Karpas-422 (cell line): ENCODE data around the gene KCNG1. TPM values are rescaled to one million over a fixed set of nuclear protein-coding genes. Genes with fewer than 3 reads are reported as not detected.

ENCODE experiments used
- DNase-seq: peaks from one replicate; pipeline ENCODE4 v3.0.0-alpha.2; 2015
- H2AFZ ChIP-seq: fragments of 200-600 bp; sonication (generic); 2 replicates; pipeline ENCODE4 v1.6.1; 2014; ENCODE audit warnings: antibody characterized with exemption, low read length, mixed read lengths
- H3K27ac ChIP-seq: fragments of 200-600 bp; sonication (generic); 2 replicates; pipeline ENCODE4 v1.5.1; 2014; ENCODE audit warnings: mild to moderate bottlenecking, low read length, moderate library complexity
- H3K27me3 ChIP-seq: fragments of 200-600 bp; sonication (generic); 2 replicates; pipeline ENCODE4 v1.6.1; 2014; ENCODE audit warnings: low read length, mixed read lengths
- H3K36me3 ChIP-seq: fragments of 200-600 bp; sonication (generic); 2 replicates; pipeline ENCODE4 v1.6.1; 2014; ENCODE audit warnings: low read length, mixed read lengths; ENCODE audit not compliant: insufficient read depth
- H3K4me1 ChIP-seq: fragments of 200-600 bp; sonication (generic); 2 replicates; pipeline ENCODE4 v1.6.1; 2014; ENCODE audit warnings: mild to moderate bottlenecking, low read length, mixed read lengths
- H3K4me2 ChIP-seq: fragments of 200-600 bp; sonication (generic); 2 replicates; pipeline ENCODE4 v1.6.1; 2014; ENCODE audit warnings: low read length, low read depth, mild to moderate bottlenecking; ENCODE audit not compliant: poor library complexity, severe bottlenecking
- H3K4me3 ChIP-seq: fragments of 200-600 bp; sonication (generic); 2 replicates; pipeline ENCODE4 v1.5.1; 2014; ENCODE audit warnings: mild to moderate bottlenecking, antibody characterized with exemption, low read length, mixed read lengths
- H3K79me2 ChIP-seq: fragments of 200-600 bp; sonication (generic); 2 replicates; pipeline ENCODE4 v1.6.1; 2014; ENCODE audit warnings: mild to moderate bottlenecking, low read length, mixed read lengths
- H3K9ac ChIP-seq: fragments of 200-600 bp; sonication (generic); 2 replicates; pipeline ENCODE4 v1.6.0; 2014; ENCODE audit warnings: low read length
- H3K9me2 ChIP-seq: fragments of 200-600 bp; sonication (generic), shearing (Covaris generic); replicated peaks from 2 replicates; pipeline ENCODE4 v1.6.0; 2014; ENCODE audit warnings: mild to moderate bottlenecking, low read length, moderate library complexity; ENCODE audit not compliant: insufficient read depth
- H3K9me3 ChIP-seq: fragments of 300-700, 200-600 bp; sonication (generic); 2 replicates; pipeline ENCODE4 v1.6.1; 2014; ENCODE audit warnings: low read length, mixed read lengths
- H4K20me1 ChIP-seq: fragments of 200-600 bp; sonication (generic); 2 replicates; pipeline ENCODE4 v1.6.1; 2014; ENCODE audit warnings: mild to moderate bottlenecking, antibody characterized with exemption, low read length, low read depth; ENCODE audit not compliant: insufficient read depth
- total RNA-seq: library from RNA; depleted of rRNA; stranded (reverse); fragments of >200 nt; shearing (Covaris generic); gene quantifications from 2 replicates; pipeline ENCODE4 v1.2.3, GENCODE V29; 2014; ENCODE audit warnings: low replicate concordance

Gene KCNG1
- total RNA-seq, 1 experiment from 2014 or later, result not detected

DNA sequence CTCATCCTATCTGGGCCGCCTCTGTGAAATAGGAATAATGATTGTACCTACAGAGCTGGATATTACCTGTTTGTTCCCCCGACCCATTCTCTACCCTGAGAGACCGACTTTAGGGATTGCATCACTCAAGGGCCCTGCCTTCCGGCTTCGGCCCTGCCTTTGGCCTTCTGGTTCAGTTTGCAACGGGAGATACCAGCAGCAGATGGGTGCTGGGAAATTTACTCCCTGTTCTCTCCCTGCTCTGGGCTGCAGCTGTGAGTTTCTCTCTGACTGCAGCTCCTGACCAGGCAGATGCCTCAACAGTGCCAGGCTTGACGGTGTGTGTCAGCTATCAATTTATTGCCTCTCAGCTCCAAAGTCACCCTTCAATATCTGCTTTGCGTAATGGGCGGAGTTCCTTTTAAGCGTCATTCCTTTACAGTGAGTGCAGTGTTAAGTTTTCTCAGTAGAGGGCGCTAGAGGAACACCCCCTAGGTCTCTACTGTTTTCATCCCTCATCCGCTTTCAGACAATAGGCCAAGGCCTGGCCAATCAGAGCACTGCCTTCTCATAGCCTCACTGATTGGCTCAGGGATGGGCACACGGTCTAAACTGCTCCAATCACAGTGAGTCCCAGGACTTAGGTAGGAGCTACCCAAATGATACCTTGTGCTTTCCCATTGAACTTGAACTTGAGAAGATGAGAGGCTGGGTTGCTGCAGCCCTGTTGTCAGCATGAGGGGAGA, 30.0 kb downstream of the KCNG1 start:
- H3K4me1 ChIP-seq, result peaks cover 11% of the 10 kb centered on the region
- no peaks in the 10 kb centered on the region for H3K36me3 ChIP-seq
- H4K20me1 ChIP-seq, result no peaks in the 10 kb centered on the region
- peak; percentile 95 for DNase-seq
- H3K4me3 ChIP-seq, result no peak overlapping the region
- no peak overlapping the region for H2AFZ ChIP-seq
- peak overlapping the region; percentile 21; the same call in 1 of the 2 replicates for H3K27ac ChIP-seq
- H3K9me2 ChIP-seq, result no peaks in the 10 kb centered on the region
- H3K4me2 ChIP-seq, result peak overlapping the region; percentile 41
- no peaks in the 10 kb centered on the region for H3K27me3 ChIP-seq
- H3K9ac ChIP-seq, result no peak overlapping the region
- H3K9me3 ChIP-seq, result peaks cover 4% of the 10 kb centered on the region; the same call in 1 of the 2 replicates
- H3K79me2 ChIP-seq, result no peaks in the 10 kb centered on the region

DNA sequence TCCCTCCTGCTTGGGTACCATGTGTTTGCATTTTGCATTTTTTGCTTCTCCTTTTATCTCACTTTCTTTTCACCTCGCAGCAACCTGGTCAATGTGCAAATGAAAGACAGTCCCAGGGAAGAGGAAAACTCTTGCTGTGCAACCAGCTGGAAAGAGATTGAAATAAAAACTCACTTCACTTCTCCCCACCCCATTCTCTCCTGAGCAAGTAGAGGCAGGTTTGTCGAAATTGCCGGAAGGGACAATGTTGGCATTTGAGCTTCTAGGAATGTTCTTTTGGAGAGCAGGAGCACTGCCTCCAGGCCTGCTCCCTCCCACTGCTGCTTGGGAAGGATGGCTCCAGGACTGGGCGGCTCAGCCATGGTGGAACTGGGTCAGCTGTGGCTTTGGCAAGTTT, 30.6 kb downstream of the KCNG1 start:
- Histone ChIP-seq H3K36me3 (no peaks in the 10 kb centered on the region), H3K4me3 (no peak overlapping the region), H2AFZ (no peak overlapping the region), H3K27me3 (no peaks in the 10 kb centered on the region), H3K9ac (no peak overlapping the region), H3K27ac (peak overlapping the region; percentile 21; the same call in 1 of the 2 replicates), H3K79me2 (no peaks in the 10 kb centered on the region), H3K9me2 (no peaks in the 10 kb centered on the region), H3K9me3 (peaks cover 4% of the 10 kb centered on the region; the same call in 1 of the 2 replicates), H3K4me2 (peak overlapping the region; percentile 41), H4K20me1 (no peaks in the 10 kb centered on the region), H3K4me1 (peaks cover 11% of the 10 kb centered on the region)
- peak; percentile 52 for DNase-seq

- no peaks in the 10 kb centered on the region for H3K36me3 ChIP-seq
- H3K4me2 ChIP-seq, result no peak overlapping the region
- H3K4me1 ChIP-seq, result peaks cover 11% of the 10 kb centered on the region
- no peak for DNase-seq
- no peaks in the 10 kb centered on the region for H3K9me2 ChIP-seq
- H3K27ac ChIP-seq, result no peak overlapping the region
- no peaks in the 10 kb centered on the region for H3K27me3 ChIP-seq
- H3K9me3 ChIP-seq, result peaks cover 4% of the 10 kb centered on the region; the same call in 1 of the 2 replicates
- H4K20me1 ChIP-seq, result no peaks in the 10 kb centered on the region
- no peak overlapping the region for H3K4me3 ChIP-seq
- no peak overlapping the region for H2AFZ ChIP-seq
- no peaks in the 10 kb centered on the region for H3K79me2 ChIP-seq
- H3K9ac ChIP-seq, result no peak overlapping the region
Observed at GRCh38 chr20:50991076-50991475, 31.8 kb downstream of the KCNG1 start.

DNA sequence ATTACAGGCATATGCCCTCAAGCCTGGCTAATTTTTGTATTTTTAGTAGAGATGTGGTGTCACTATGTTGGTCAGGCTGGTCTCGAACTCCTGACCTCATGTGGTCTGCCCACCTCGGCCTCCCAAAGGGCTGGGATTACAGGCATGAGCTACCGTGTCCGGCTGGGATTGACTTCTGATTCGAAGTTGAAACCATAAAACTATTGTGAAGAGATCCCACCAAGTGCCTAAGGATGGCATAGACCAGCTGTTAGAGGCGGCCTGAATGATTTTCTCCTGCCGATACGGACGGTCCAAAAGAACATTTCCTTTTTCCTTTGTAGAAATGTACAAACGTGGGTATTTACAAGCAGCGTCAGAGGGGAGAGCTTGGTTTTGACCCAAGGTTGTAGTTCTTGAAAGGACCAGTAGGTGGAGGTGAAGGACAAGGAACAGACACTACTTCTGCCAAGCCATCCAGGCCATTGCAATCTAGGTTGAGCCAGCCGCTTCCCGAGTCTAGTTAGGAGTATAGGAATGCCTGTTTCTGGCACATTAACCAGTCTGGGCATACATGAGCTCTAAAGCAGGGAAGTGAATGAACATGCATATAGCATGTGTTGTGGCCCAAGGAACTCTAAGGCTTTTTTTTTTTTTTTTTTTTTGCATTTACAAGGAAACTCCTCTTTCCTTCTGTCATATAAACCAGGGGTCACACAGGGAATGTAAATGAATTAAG, 35.3 kb downstream of the KCNG1 start:
- Histone ChIP-seq H3K4me1 (peaks cover 14% of the 10 kb centered on the region), H3K4me2 (no peak overlapping the region), H3K9me2 (no peaks in the 10 kb centered on the region), H3K79me2 (no peaks in the 10 kb centered on the region), H4K20me1 (no peaks in the 10 kb centered on the region), H3K9me3 (no peaks in the 10 kb centered on the region), H3K36me3 (no peaks in the 10 kb centered on the region), H3K27me3 (no peaks in the 10 kb centered on the region), H3K4me3 (no peak overlapping the region), H2AFZ (no peak overlapping the region), H3K9ac (no peak overlapping the region), H3K27ac (no peak overlapping the region)
- peak; percentile 91 for DNase-seq

- DNase-seq, result no peak
- H3K27ac ChIP-seq, result no peak overlapping the region
Observed at GRCh38 chr20:50983321-50983720, 39.6 kb downstream of the KCNG1 start.

GRCh38 chr20:50982363-50982762, 40.5 kb downstream of the KCNG1 start:
- no peak for DNase-seq

More at GRCh38 chr20:50983321-50983720, 39.6 kb downstream of the KCNG1 start:
- H3K9me2 ChIP-seq, result no peaks in the 10 kb centered on the region
- H3K9ac ChIP-seq, result no peak overlapping the region
- no peak overlapping the region for H3K4me3 ChIP-seq
- H3K9me3 ChIP-seq, result no peaks in the 10 kb centered on the region
- no peak overlapping the region for H2AFZ ChIP-seq
- H3K36me3 ChIP-seq, result no peaks in the 10 kb centered on the region
- H3K4me1 ChIP-seq, result peaks cover 8% of the 10 kb centered on the region
- no peaks in the 10 kb centered on the region for H3K27me3 ChIP-seq
- H4K20me1 ChIP-seq, result no peaks in the 10 kb centered on the region
- H3K4me2 ChIP-seq, result no peak overlapping the region
- H3K79me2 ChIP-seq, result no peaks in the 10 kb centered on the region

DNA sequence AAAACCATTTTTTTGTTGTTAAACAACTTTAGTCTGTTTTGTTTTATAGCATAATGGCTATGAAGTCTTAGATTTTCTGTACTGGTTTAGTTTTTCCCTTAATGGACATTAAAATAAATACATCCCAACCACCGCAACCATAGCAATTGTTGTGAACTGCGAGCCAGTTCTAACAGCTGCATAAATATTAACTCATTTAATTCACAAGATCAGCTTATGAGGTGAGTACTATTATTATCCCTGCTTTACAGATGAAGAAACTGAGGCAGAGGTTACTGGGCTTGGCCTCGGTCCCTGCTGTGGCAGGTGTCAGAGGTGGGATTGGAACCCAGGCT, 41.2 kb downstream of the KCNG1 start:
- no peaks in the 10 kb centered on the region for H3K79me2 ChIP-seq
- H3K9ac ChIP-seq, result no peak overlapping the region
- no peak overlapping the region for H3K4me3 ChIP-seq
- H3K27ac ChIP-seq, result no peak overlapping the region
- H3K9me2 ChIP-seq, result no peaks in the 10 kb centered on the region
- no peak for DNase-seq
- no peak overlapping the region for H3K4me2 ChIP-seq
- no peaks in the 10 kb centered on the region for H3K27me3 ChIP-seq
- no peaks in the 10 kb centered on the region for H3K9me3 ChIP-seq
- H2AFZ ChIP-seq, result no peak overlapping the region
- peaks cover 8% of the 10 kb centered on the region for H3K4me1 ChIP-seq
- no peaks in the 10 kb centered on the region for H3K36me3 ChIP-seq
- no peaks in the 10 kb centered on the region for H4K20me1 ChIP-seq

More at GRCh38 chr20:50982363-50982762, 40.5 kb downstream of the KCNG1 start:
- Histone ChIP-seq H3K27ac (no peak overlapping the region), H2AFZ (no peak overlapping the region), H3K4me1 (peaks cover 8% of the 10 kb centered on the region), H3K27me3 (no peaks in the 10 kb centered on the region), H3K9ac (no peak overlapping the region), H4K20me1 (no peaks in the 10 kb centered on the region), H3K9me2 (no peaks in the 10 kb centered on the region), H3K4me2 (no peak overlapping the region), H3K9me3 (no peaks in the 10 kb centered on the region), H3K79me2 (no peaks in the 10 kb centered on the region), H3K36me3 (no peaks in the 10 kb centered on the region), H3K4me3 (no peak overlapping the region)

DNA sequence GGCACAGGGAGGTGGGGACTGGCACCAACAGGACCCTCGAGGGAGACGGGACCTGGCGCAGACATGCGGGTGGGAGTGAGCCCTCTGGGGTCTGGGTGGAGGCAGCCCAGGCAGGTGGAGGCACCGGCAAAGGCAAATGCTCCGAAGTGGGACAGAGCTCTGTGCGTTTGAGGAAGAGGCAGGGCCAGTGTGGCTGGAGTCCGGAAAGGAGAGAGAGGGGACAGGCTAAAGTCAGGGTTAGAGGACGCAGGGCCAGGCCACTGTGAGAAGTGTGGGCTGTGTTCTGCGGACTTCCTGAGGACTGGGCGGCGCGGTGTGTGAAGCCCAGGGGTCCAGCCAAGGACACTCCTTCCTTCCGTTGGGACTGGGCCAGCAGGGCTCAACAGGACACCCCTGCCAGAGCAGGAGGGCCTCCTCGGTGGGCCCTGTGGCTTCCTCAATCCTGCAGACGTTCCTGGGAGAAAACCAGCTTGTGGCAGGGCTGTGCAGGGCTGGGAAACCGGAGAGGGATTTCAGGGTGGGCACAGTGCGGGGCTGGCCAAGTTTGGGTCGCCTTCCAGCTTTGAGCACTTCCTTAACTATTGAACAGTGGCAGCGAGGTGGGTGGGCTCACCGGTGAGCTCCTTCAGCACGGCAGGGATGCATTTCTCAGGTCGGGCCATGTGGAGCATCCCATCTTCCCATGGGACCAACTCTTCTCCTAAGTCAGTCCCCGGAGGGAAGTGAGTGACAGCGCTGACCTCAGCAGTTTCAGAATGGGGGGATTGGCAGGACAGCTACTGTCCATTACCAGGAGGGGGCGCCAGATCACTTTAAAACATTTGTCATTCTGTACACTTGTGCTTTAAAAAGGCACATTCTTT, 41.8 kb downstream of the KCNG1 start:
- Histone ChIP-seq H3K27me3 (no peaks in the 10 kb centered on the region), H3K79me2 (no peaks in the 10 kb centered on the region), H3K9me2 (no peaks in the 10 kb centered on the region), H3K4me1 (peaks cover 8% of the 10 kb centered on the region), H2AFZ (no peak overlapping the region), H3K4me2 (no peak overlapping the region), H4K20me1 (no peaks in the 10 kb centered on the region), H3K36me3 (no peaks in the 10 kb centered on the region), H3K27ac (no peak overlapping the region), H3K9me3 (no peaks in the 10 kb centered on the region), H3K4me3 (no peak overlapping the region), H3K9ac (no peak overlapping the region)
- peak; percentile 88 for DNase-seq
